Kidney (tissue), 14 donors: ENCODE results near the gene GNB1. TPM values are rescaled to one million over a fixed set of nuclear protein-coding genes. Genes with fewer than 3 reads are reported as not detected.
"Not testable (repeated sequence)": the region's sequence is repeated elsewhere in the genome, so short reads cannot be mapped to it uniquely, and the experiment has no call there.

Experiments used
- DNase-seq, 5 donors: peaks; one replicate each; pipeline ENCODE4 v3.0.0-alpha.2; 2013 to 2020
- FAIRE-seq: peaks from 2 replicates; lab custom pipeline; 2012; peaks lifted over from hg19 to GRCh38; lab: Jason Lieb, UNC
- H3K27ac ChIP-seq, 2 donors: one replicate each; pipeline ENCODE4 v1.7.0; 2013; ENCODE audit warnings: low read depth in 2 of 2, low read length in 2 of 2, inconsistent platforms in 1 of 2
- H3K27me3 ChIP-seq: one replicate; pipeline ENCODE4 v1.7.1; 2013; ENCODE audit warnings: low read length, inconsistent platforms; ENCODE audit not compliant: control insufficient read depth, insufficient read depth
- H3K36me3 ChIP-seq, 3 donors: one replicate each; pipeline versions ENCODE4 v1.7.0 to v1.7.1; 2013; ENCODE audit warnings: low read length in 3 of 3, control low read depth in 1 of 3, inconsistent platforms in 1 of 3; ENCODE audit not compliant: insufficient read depth in 3 of 3, control insufficient read depth in 2 of 3
- H3K4me1 ChIP-seq, 3 donors: one replicate each; pipeline versions ENCODE4 v1.7.0 to v1.7.1; 2013; ENCODE audit warnings: low read length in 3 of 3, inconsistent platforms in 1 of 3, low read depth in 1 of 3; ENCODE audit not compliant: control insufficient read depth in 2 of 3, insufficient read depth in 2 of 3
- H3K4me3 ChIP-seq, 3 donors: one replicate each; pipeline versions ENCODE4 v1.7.0 to v1.8.1; 2013; ENCODE audit warnings: low read length in 3 of 3, control low read depth in 1 of 3, inconsistent platforms in 1 of 3
- H3K9ac ChIP-seq, 3 donors: one replicate each; pipeline versions ENCODE4 v1.7.0 to v1.7.1; 2013; ENCODE audit warnings: low read length in 3 of 3, control low read depth in 1 of 3, inconsistent platforms in 1 of 3
- H3K9me3 ChIP-seq, 3 donors: one replicate each; pipeline versions ENCODE4 v1.7.0 to v1.7.1; 2013; ENCODE audit warnings: low read length in 3 of 3, control low read depth in 1 of 3, inconsistent platforms in 1 of 3; ENCODE audit not compliant: control insufficient read depth in 2 of 3, insufficient read depth in 1 of 3
- CTCF ChIP-seq: IDR thresholded peaks from 3 replicates; pipeline ENCODE4 v1.5.1; 2012; ENCODE audit warnings: mild to moderate bottlenecking, moderate library complexity, borderline replicate concordance; ENCODE audit not compliant: insufficient read depth; ENCODE audit errors: extremely low read depth
- intact Hi-C: fragments of 100-400 bp; cut with DNase I; formaldehyde crosslinking; loops from one replicate; pipeline ENCODE4 v1.11.1; 2022
- polyA plus RNA-seq: library from polyadenylated mRNA; stranded (reverse); fragments of 350-450 nt; fragmentation: Illumina TruSeq; extraction: RNeasy Lipid Tissue Mini Kit (QIAGEN cat#74804); gene quantifications from one replicate; pipeline ENCODE4 v1.2.3, GENCODE V29; 2014; ENCODE audit warnings: low read depth, low replicate concordance; ENCODE audit not compliant: insufficient read depth
- total RNA-seq: library from RNA; stranded (reverse); fragmentation: NEBNext Ultra II Directional; extraction: Animal tissue kit (Norgen Biotek cat#: 25700); gene quantifications from one replicate; pipeline ENCODE4 v1.2.1, GENCODE V29; 2021
- donor health status: control.
- donor health status: control.
- donor health status: control.
- donor health status: control.
- donor health status: control.
- donor health status: DM: yes; HTN: yes; CAD: no.
- donor health status: Normal renal cell carcinoma (clear cell type).

The GNB1 gene
- total and polyA plus RNA-seq, 2 donors from 2014 or later, result 144 to 347 TPM

GRCh38 chr1:1937549-1938275 lies 46.8 kb upstream of the GNB1 start:
- Histone ChIP-seq H3K36me3 (no peaks in the 10 kb centered on the region), H3K9me3 (no peaks in the 10 kb centered on the region), H3K4me1 (peaks cover 0 to 7% (median 0%) of the 10 kb centered on the region in 3 donors), H3K9ac (no peak overlapping the region), H3K27me3 (no peaks in the 10 kb centered on the region), H3K27ac (no peak overlapping the region), H3K4me3 (no peak overlapping the region)
- DNase-seq, result peak in 1 of 5 donors; percentile 33
- FAIRE-seq, result no peak
- TF ChIP-seq CTCF, result no peak
- intact Hi-C loops, result no loop called here

GRCh38 chr1:1937061-1937460 lies 46.2 kb upstream of the GNB1 start:
- Histone ChIP-seq H3K27me3 (no peaks in the 10 kb centered on the region), H3K9me3 (no peaks in the 10 kb centered on the region), H3K36me3 (no peaks in the 10 kb centered on the region), H3K4me3 (no peak overlapping the region), H3K4me1 (peaks cover 0 to 7% (median 0%) of the 10 kb centered on the region in 3 donors), H3K27ac (no peak overlapping the region), H3K9ac (no peak overlapping the region)
- DNase-seq (peak in 1 of 5 donors; percentile 29), FAIRE-seq (no peak)
- intact Hi-C loops, result no loop called here
- no peak for TF ChIP-seq CTCF

GRCh38 chr1:1934848-1935247 lies 44.0 kb upstream of the GNB1 start:
- H3K9ac ChIP-seq, H3K27ac ChIP-seq, DNase-seq, FAIRE-seq, H3K9me3 ChIP-seq, H3K36me3 ChIP-seq, intact Hi-C loops, H3K4me1 ChIP-seq, H3K4me3 ChIP-seq, H3K27me3 ChIP-seq: not testable (repeated sequence)

GRCh38 chr1:1929639-1930545 lies 39.0 kb upstream of the GNB1 start:
- no peak for TF ChIP-seq CTCF
- peak in 3 of 5 donors; percentile 7 to 64 (median 32) for DNase-seq
- no peak for FAIRE-seq

More at GRCh38 chr1:1929639-1930545, 39.0 kb upstream of the GNB1 start:
- no peak overlapping the region for H3K4me3 ChIP-seq
- no peaks in the 10 kb centered on the region for H3K27me3 ChIP-seq
- H3K27ac ChIP-seq, result no peak overlapping the region
- no peaks in the 10 kb centered on the region for H3K36me3 ChIP-seq
- intact Hi-C loops, result no loop called here
- H3K9ac ChIP-seq, result no peak overlapping the region
- H3K9me3 ChIP-seq, result no peaks in the 10 kb centered on the region
- H3K4me1 ChIP-seq, result no peaks in the 10 kb centered on the region
